Left lung (tissue), 10 donors: ENCODE measurements around the gene PCBP3. TPM values are rescaled to one million over a fixed set of nuclear protein-coding genes. Genes with fewer than 3 reads are reported as not detected.

Experiments
- ATAC-seq: fragments of 200-7000 bp; cut with Tn5 transposase; one replicate; pipeline ENCODE4 v1.9.1; 2020; ENCODE audit warnings: moderate library complexity
- DNase-seq, 4 donors: peaks; one replicate each; pipeline ENCODE4 v3.0.0-alpha.2; 2013 to 2020
- H3K27ac ChIP-seq, 2 donors: fragments of 200-600 bp; sonication (generic) in 1 of 2; one replicate each; pipeline versions ENCODE4 v1.5.0 to v1.8.0; 2020 to 2021
- H3K27me3 ChIP-seq, 2 donors: fragments of 200-600 bp; sonication (generic) in 1 of 2; one replicate each; pipeline versions ENCODE4 v1.5.0 to v1.8.0; 2020 to 2021
- H3K36me3 ChIP-seq, 2 donors: fragments of 200-600 bp; sonication (generic) in 1 of 2; one replicate each; pipeline versions ENCODE4 v1.5.0 to v1.8.0; 2020 to 2021
- H3K4me1 ChIP-seq, 2 donors: fragments of 200-600 bp; one replicate each; pipeline ENCODE4 v1.8.0; 2021
- H3K4me3 ChIP-seq, 2 donors: fragments of 200-600 bp; sonication (generic) in 1 of 2; one replicate each; pipeline versions ENCODE4 v1.5.0 to v1.8.0; 2020 to 2021; ENCODE audit warnings: mild to moderate bottlenecking in 1 of 2
- H3K9me3 ChIP-seq, 2 donors: fragments of 200-600 bp; sonication (generic) in 1 of 2; one replicate each; pipeline versions ENCODE4 v1.5.0 to v1.8.0; 2020 to 2021
- CTCF ChIP-seq, 2 donors: fragments of 200-600 bp; sonication (generic) in 1 of 2; IDR thresholded peaks; one replicate each; pipeline versions ENCODE4 v1.5.0 to v1.8.0; 2021; ENCODE audit warnings: antibody characterized with exemption in 2 of 2
- intact Hi-C, 2 donors: fragments of 100-400 bp; cut with DNase I; formaldehyde crosslinking; loops; one replicate each; pipeline versions ENCODE4 v1.11.2 to v1.14.2; 2022
- polyA plus RNA-seq, 6 donors: library from polyadenylated mRNA; unstranded; fragments of 120-200 nt; gene quantifications; one replicate each; pipeline ENCODE4 v1.2.1, GENCODE V29; 2013; ENCODE audit not compliant: insufficient read length in 6 of 6
- total RNA-seq, 2 donors: library from RNA; stranded (reverse); fragmentation: NEBNext Ultra II Directional; extraction: Animal tissue kit (Norgen Biotek cat#: 25700); gene quantifications; one replicate each; pipeline ENCODE4 v1.2.1, GENCODE V29; 2021
- donor health status: DM: no; HTN: yes; CAD: no.
- donor health status: DM: no; HTN: no; CAD: no.

PCBP3 gene
- total and polyA plus RNA-seq, 8 donors, result 2.1 to 13.8 (median 3.0) TPM

DNA sequence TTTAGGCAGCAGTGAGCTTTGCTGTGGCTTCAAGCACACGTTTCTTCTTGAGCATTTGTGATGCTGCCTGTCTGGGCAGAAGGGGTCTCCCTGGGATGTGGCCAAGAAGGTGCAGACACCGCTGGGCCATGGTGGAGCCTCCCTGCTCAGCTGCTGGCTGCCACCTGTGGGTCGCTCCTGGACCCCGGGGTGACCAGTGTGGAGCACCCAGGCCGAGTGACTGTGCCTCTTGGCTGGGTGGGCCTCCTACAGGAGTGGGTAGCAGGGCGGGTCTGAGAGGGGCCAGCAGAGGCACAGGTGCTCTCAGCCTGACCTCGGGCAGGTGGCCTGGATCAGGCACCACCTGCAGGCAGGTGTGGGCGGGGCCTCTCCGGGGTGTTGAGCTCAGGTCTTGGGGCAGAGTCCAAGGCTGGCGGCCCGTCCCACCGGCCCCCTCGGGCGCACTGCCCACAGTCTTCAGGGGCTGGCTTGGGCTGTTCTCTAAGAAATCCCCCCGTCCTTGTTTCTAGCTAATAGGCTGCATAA is 296.1 kb downstream of the PCBP3 start:
- Histone ChIP-seq H3K9me3 (peaks cover 0 to 16% of the 10 kb centered on the region in 2 donors), H3K4me3 (no peak overlapping the region), H3K27ac (no peak overlapping the region), H3K27me3 (peaks cover 0 to 4% of the 10 kb centered on the region in 2 donors), H3K4me1 (no peaks in the 10 kb centered on the region), H3K36me3 (peaks cover 0 to 11% of the 10 kb centered on the region in 2 donors)
- intact Hi-C loops, result no loop called here
- no peak for TF ChIP-seq CTCF (IDR thresholded peaks at IDR 0.05)
- DNase-seq, result peak in 1 of 4 donors; percentile 76
- no peak for ATAC-seq

DNA sequence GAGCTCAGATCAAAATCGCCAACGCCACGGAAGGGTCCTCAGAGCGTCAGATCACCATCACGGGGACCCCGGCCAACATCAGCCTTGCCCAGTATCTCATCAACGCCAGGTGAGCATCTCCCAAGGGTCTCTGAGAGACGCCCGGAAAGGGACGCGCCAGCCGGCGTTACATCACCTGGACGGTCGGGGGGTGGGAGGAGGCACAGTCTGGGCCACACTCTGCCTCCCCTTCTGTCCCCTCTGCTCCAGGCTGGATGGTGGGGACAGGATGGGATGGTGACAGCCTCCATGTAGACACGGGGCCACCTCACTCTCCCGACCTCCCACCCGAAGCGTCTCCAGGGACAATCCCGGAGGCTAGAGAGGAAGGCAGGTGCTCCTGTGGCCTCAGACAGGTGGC is 296.6 kb downstream of the PCBP3 start:
- H3K27me3 ChIP-seq, result peaks cover 0 to 4% of the 10 kb centered on the region in 2 donors
- H3K9me3 ChIP-seq, result peaks cover 0 to 12% of the 10 kb centered on the region in 2 donors
- DNase-seq, result peak in 1 of 4 donors; percentile 71
- peaks cover 0 to 9% of the 10 kb centered on the region in 2 donors for H3K36me3 ChIP-seq
- no peaks in the 10 kb centered on the region for H3K4me1 ChIP-seq
- TF ChIP-seq CTCF (IDR thresholded peaks at IDR 0.05), result no peak
- H3K4me3 ChIP-seq, result no peak overlapping the region
- intact Hi-C loops, result no loop called here
- ATAC-seq, result no peak
- H3K27ac ChIP-seq, result no peak overlapping the region

- peaks cover 0 to 5% of the 10 kb centered on the region in 2 donors for H3K9me3 ChIP-seq
- H3K27me3 ChIP-seq, result peaks cover 0 to 4% of the 10 kb centered on the region in 2 donors
- no peaks in the 10 kb centered on the region for H3K4me1 ChIP-seq
- H3K27ac ChIP-seq, result no peak overlapping the region
- DNase-seq (peak in 1 of 4 donors; percentile 58), ATAC-seq (no peak)
- peaks cover 0 to 3% of the 10 kb centered on the region in 2 donors for H3K36me3 ChIP-seq
- intact Hi-C loops, result no loop called here
- H3K4me3 ChIP-seq, result no peak overlapping the region
- no peak for TF ChIP-seq CTCF (IDR thresholded peaks at IDR 0.05)
These were observed 297.3 kb downstream of the PCBP3 start for GRCh38 chr21:45940621-45941337.

GRCh38 chr21:45941338-45941710 is 297.8 kb downstream of the PCBP3 start:
- peaks cover 0 to 4% of the 10 kb centered on the region in 2 donors for H3K27me3 ChIP-seq
- intact Hi-C loops, result no loop called here
- no peaks in the 10 kb centered on the region for H3K4me1 ChIP-seq
- DNase-seq (no peak), ATAC-seq (no peak)
- TF ChIP-seq CTCF (IDR thresholded peaks at IDR 0.05), result no peak
- no peak overlapping the region for H3K4me3 ChIP-seq
- no peaks in the 10 kb centered on the region for H3K9me3 ChIP-seq
- no peak overlapping the region for H3K27ac ChIP-seq
- H3K36me3 ChIP-seq, result no peaks in the 10 kb centered on the region

DNA sequence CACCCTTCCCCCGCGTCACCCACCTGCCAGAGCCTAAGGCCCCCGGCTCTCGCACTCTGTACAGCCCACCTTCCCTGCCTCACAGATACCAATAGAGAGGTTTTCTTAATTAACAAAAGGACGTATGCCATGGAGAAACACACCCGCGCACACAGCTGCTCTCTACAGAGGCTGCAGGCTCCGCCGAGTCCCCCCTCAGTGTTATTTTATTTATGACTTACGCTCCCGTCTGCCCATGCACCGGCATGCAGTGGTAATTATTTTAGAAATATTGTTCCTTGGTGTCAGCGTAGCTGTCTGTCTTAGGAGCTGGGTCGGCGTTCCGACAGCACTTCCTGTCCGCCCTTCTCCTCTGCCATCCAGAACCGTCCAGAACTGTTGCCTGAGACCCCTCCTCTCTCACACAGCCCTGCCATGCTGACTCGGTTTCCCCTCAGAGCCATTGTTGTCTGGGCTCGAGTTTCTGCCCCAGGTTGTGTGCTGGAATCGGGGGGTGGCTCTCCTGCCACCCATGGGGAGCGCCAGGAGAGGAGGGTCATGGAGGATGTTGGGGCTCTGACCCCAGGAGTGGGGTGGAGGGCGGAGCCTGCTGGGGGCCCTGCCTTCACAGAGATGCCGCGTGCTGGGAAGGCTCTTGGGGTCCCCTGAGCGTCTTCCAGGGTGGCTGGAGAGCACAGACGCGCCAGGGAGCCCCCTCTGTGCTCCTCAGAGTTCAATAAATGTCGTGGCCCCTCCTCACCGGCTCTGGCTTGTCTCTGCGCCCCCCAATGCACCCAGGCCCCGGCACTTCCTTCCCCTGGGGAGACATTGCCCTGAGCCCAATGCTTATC is 298.4 kb downstream of the PCBP3 start:
- Histone ChIP-seq H3K4me3 (no peak overlapping the region), H3K27me3 (peaks cover 0 to 4% of the 10 kb centered on the region in 2 donors), H3K9me3 (no peaks in the 10 kb centered on the region), H3K36me3 (no peaks in the 10 kb centered on the region), H3K4me1 (no peaks in the 10 kb centered on the region), H3K27ac (no peak overlapping the region)
- ATAC-seq, result no peak
- intact Hi-C loops, result no loop called here
- TF ChIP-seq CTCF (IDR thresholded peaks at IDR 0.05), result no peak
- DNase-seq, result peak in 1 of 4 donors; percentile 61
